OCI-LY3 (cell line): ENCODE results near the gene DHRS13.

Experiments used
- CTCF ChIP-seq: fragments of 200-600, 300-600 bp; sonication (generic); IDR thresholded peaks from 2 replicates; pipeline ENCODE4 v1.5.1; 2014; ENCODE audit warnings: antibody characterized with exemption, low read length, low read depth
- EZH2phosphoT487 ChIP-seq: fragments of 200-600 bp; shearing (Covaris generic); IDR thresholded peaks from 2 replicates; pipeline ENCODE4 v1.6.1; 2018; ENCODE audit warnings: antibody characterized with exemption, mixed run types, low read depth

- TF ChIP-seq CTCF = no peak
- TF ChIP-seq EZH2phosphoT487 = no peak
These were observed 11.7 kb downstream of the DHRS13 start for GRCh38 chr17:28891201-28891600.
